DND-41 (cell line): ENCODE data around the gene HLCS.
A peak's percentile ranks its signal among the peaks of the same experiment; 100 is the strongest.

Source experiments
- ATAC-seq: fragments of 200-7000 bp; cut with Tn5 transposase; 3 replicates; pipeline ENCODE4 v1.9.1; 2021; ENCODE audit warnings: low read depth; ENCODE audit not compliant: insufficient read depth
- DNase-seq: peaks from one replicate; pipeline ENCODE4 v3.0.0-alpha.2; 2020
- H2AFZ ChIP-seq: 2 replicates; pipeline ENCODE4 v1.6.0; 2012; ENCODE audit warnings: low read depth, low read length
- H3K27ac ChIP-seq: 2 replicates; pipeline ENCODE4 v1.5.1; 2012; ENCODE audit warnings: low read length, inconsistent platforms
- H3K27me3 ChIP-seq: fragments of 200-600 bp; sonication (generic); 2 replicates; pipeline ENCODE4 v1.6.0; 2012; ENCODE audit warnings: low read length, mild to moderate bottlenecking, inconsistent platforms; ENCODE audit not compliant: insufficient read depth, poor library complexity
- H3K36me3 ChIP-seq: 2 replicates; pipeline ENCODE4 v1.5.1; 2012; ENCODE audit warnings: low read length, inconsistent platforms; ENCODE audit not compliant: insufficient read depth
- H3K4me1 ChIP-seq: 2 replicates; pipeline ENCODE4 v1.5.1; 2012; ENCODE audit warnings: mild to moderate bottlenecking, low read length; ENCODE audit not compliant: insufficient read depth
- H3K4me2 ChIP-seq: 2 replicates; pipeline ENCODE4 v1.6.0; 2012; ENCODE audit warnings: mild to moderate bottlenecking, moderate library complexity, low read length, inconsistent platforms; ENCODE audit not compliant: insufficient read depth
- H3K4me3 ChIP-seq, 2 experiments: fragments of 200-600 bp in 1 of 2; shearing (Covaris generic) in 1 of 2; 2 replicates each; pipeline ENCODE4 v1.5.1; 2012 to 2016; ENCODE audit warnings: inconsistent platforms in 2 of 2, low read length in 2 of 2, mild to moderate bottlenecking in 2 of 2, low read depth in 1 of 2, moderate library complexity in 1 of 2
- H3K79me2 ChIP-seq: 2 replicates; pipeline ENCODE4 v1.6.0; 2012; ENCODE audit warnings: low read length, inconsistent platforms; ENCODE audit not compliant: insufficient read depth
- H3K9ac ChIP-seq: 2 replicates; pipeline ENCODE4 v1.6.0; 2012; ENCODE audit warnings: low read depth, mild to moderate bottlenecking, inconsistent platforms, low read length, moderate library complexity
- H3K9me3 ChIP-seq: 2 replicates; pipeline ENCODE4 v1.5.1; 2012; ENCODE audit warnings: low read length, moderate library complexity, mild to moderate bottlenecking, inconsistent platforms; ENCODE audit not compliant: insufficient read depth, severe bottlenecking
- H4K20me1 ChIP-seq: 2 replicates; pipeline ENCODE4 v1.6.0; 2012; ENCODE audit warnings: low read length; ENCODE audit not compliant: insufficient read depth
- CTCF ChIP-seq: IDR thresholded peaks from 2 replicates; pipeline ENCODE4 v1.5.1; 2012; ENCODE audit warnings: borderline replicate concordance, low read length, moderate library complexity, mild to moderate bottlenecking; ENCODE audit not compliant: poor library complexity, severe bottlenecking; ENCODE audit errors: extremely low read depth
- EZH2 ChIP-seq: IDR thresholded peaks from 3 replicates; pipeline ENCODE4 v1.6.1; 2012; ENCODE audit warnings: borderline replicate concordance, low read depth, mild to moderate bottlenecking, moderate library complexity, low read length, inconsistent platforms; ENCODE audit not compliant: severe bottlenecking

Gene HLCS

DNA sequence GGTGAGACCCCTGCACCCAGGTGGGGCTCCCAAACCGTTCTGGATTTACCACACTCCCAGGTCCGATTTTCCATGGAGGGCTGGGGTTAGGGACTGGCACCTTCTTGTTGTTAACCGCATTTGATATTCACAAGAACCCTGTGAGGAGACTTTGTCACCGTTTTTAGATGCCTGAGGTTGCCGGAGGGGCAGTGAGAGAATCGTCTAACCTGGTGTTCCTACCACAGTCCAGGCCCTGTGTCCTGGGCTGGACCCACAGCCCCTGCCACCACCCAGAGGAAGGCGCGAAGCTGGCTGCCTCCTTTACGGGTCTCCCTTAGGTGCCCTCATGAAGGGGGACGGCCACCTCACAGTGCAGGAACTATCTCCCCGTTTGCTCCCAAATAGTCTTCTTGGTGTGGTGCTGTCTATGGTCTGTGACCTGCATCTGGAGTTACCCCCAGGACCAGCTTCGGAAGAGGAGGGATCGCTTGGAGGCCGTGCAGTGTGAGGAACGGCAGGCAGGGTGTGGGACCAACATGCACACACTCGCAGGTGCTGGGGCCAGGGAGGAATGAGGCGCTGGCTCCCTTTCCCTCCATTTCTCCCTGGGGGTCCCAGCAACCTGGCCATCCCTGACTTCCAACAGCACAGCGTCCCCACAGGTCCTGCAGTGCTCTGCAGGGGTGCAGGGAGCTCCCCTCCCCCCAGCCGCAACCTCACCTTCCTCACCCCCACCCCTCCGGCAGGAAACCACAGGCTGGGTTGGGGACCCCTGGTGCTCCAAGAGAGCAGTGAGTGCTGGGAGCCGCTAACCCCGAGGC lies 260.6 kb downstream of the HLCS start:
- Histone ChIP-seq H3K27ac (no peak overlapping the region), H3K4me2 (no peak overlapping the region), H3K27me3 (no peaks in the 10 kb centered on the region), H3K4me3 (no peak overlapping the region), H2AFZ (no peak overlapping the region), H3K9ac (no peak overlapping the region), H3K36me3 (no peaks in the 10 kb centered on the region), H4K20me1 (no peaks in the 10 kb centered on the region), H3K79me2 (peaks cover 30% of the 10 kb centered on the region), H3K4me1 (peaks cover 26% of the 10 kb centered on the region), H3K9me3 (no peaks in the 10 kb centered on the region)
- DNase-seq: peak; percentile 71
- TF ChIP-seq CTCF: peak; percentile 36
- no peak for TF ChIP-seq EZH2
- peak; percentile 75 for ATAC-seq

- Histone ChIP-seq H3K9me3 (no peaks in the 10 kb centered on the region), H4K20me1 (no peaks in the 10 kb centered on the region), H3K27ac (no peak overlapping the region), H3K27me3 (no peaks in the 10 kb centered on the region), H3K36me3 (no peaks in the 10 kb centered on the region), H3K79me2 (peaks cover 37% of the 10 kb centered on the region), H3K4me1 (peaks cover 29% of the 10 kb centered on the region), H2AFZ (no peak overlapping the region), H3K4me2 (no peak overlapping the region), H3K4me3 (no peak overlapping the region), H3K9ac (no peak overlapping the region)
- DNase-seq: no peak
- TF ChIP-seq EZH2 (no peak), CTCF (no peak)
- ATAC-seq: no peak
Observed at GRCh38 chr21:36704958-36705678, 261.4 kb downstream of the HLCS start.

- no peaks in the 10 kb centered on the region for H3K27me3 ChIP-seq
- H3K9me3 ChIP-seq: no peaks in the 10 kb centered on the region
- ATAC-seq (no peak), DNase-seq (no peak)
- H3K27ac ChIP-seq: no peak overlapping the region
- no peak overlapping the region for H3K9ac ChIP-seq
- no peak overlapping the region for H3K4me2 ChIP-seq
- peaks cover 36% of the 10 kb centered on the region for H3K4me1 ChIP-seq
- H4K20me1 ChIP-seq: no peaks in the 10 kb centered on the region
- TF ChIP-seq CTCF: no peak
- no peaks in the 10 kb centered on the region for H3K36me3 ChIP-seq
- H2AFZ ChIP-seq: no peak overlapping the region
- no peak overlapping the region for H3K4me3 ChIP-seq
- peaks cover 39% of the 10 kb centered on the region for H3K79me2 ChIP-seq
Observed at GRCh38 chr21:36704281-36704957, 262.1 kb downstream of the HLCS start.
